Fibroblast of skin of back (primary cell): ENCODE results near the gene TM4SF5. TPM values are rescaled to one million over a fixed set of nuclear protein-coding genes. Genes with fewer than 3 reads are reported as not detected.

ENCODE experiments used
- DNase-seq: peaks from one replicate; pipeline ENCODE4 v3.0.0-alpha.2; 2013
- polyA plus RNA-seq, 2 experiments: library from polyadenylated mRNA; unstranded; fragments of 120-200 nt; gene quantifications; one replicate each; pipeline ENCODE4 v1.2.1, GENCODE V29; 2013; ENCODE audit not compliant: insufficient read length in 2 of 2

Gene TM4SF5, protein sequence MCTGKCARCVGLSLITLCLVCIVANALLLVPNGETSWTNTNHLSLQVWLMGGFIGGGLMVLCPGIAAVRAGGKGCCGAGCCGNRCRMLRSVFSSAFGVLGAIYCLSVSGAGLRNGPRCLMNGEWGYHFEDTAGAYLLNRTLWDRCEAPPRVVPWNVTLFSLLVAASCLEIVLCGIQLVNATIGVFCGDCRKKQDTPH
- polyA plus RNA-seq (2013, experiment 1 of 2; ENCODE audit: insufficient read length): not detected
- polyA plus RNA-seq (2013, experiment 2 of 2; ENCODE audit: insufficient read length): not detected

DNA sequence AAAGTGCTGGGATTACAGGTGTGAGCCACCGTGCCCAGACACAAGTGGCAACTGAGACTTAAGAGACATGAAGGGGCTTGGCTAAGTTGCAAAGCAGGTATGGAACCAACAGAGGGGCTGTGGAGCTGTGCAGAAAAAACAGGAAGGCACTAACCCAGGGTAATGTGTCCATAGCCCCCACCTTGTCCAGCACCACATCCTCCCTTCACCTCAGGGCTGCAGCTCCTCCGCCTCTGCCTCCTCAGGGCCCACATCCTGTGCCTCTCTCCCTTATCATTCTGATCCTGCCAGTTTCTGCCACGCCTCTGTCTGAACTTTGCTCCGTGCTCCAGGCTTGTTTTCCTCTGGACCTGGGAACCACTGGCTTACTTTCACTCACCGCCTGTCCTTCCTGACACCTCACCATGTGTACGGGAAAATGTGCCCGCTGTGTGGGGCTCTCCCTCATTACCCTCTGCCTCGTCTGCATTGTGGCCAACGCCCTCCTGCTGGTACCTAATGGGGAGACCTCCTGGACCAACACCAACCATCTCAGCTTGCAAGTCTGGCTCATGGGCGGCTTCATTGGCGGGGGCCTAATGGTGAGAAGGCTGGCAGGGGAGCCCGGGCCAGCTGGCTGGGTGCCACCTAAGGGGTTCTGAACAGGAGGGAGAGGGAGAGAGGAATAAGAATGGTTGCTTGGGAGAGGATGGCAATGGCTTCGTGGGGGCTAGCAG is at the start of gene TM4SF5:
Gene TM4SF5 (plus strand): TSS at position 368 of the 716 bp plus-strand sequence. CDS start 37 bp downstream, at position 405.
- DNase-seq: no peak

DNA sequence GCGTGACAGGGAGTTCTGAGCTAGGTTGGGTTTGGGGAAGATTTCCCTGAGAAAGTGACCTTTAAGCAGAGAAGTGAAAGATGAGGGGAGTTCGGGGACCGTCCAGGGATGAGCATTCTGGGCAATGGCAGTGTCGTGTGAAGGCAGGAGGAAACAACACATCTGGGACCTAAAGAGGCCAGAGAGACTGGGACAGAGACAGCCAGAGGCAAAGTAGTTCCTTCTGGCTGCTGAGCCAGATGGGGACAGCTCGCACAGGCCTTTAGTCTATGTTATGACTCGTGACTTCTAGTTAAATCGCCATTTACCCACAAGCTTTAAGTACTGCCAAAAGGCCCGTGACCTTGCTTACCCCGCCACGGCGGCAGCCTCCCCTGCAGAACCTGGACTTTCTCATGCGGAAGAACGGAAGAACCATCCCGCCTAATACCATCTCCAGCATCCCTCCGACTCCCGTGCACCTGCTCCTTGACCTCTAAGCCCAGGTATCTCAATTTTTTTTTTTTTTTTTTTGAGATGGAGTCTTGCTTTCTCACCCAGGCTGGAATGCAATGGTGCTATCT is 48.9 kb upstream of the TM4SF5 start:
- DNase-seq: no peak

DNA sequence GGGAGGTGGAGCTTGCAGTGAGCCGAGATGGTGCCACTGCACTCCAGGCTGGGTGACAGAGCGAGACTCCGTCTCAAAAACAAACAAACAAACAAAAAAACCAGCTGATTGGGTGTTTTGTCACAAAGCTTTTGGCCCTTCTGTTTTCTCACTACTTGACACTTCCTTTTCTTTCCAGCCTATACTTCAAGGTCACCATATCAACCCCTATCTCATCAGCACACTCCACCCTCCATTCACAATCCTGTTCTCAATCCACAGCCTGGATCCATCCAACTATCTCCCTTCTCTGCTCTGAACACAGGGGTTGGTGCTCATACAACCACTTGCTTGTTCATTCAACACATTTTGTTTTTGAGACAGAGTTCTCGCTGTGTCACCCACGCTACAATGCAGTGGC is 47.0 kb upstream of the TM4SF5 start:
- DNase-seq: no peak

DNA sequence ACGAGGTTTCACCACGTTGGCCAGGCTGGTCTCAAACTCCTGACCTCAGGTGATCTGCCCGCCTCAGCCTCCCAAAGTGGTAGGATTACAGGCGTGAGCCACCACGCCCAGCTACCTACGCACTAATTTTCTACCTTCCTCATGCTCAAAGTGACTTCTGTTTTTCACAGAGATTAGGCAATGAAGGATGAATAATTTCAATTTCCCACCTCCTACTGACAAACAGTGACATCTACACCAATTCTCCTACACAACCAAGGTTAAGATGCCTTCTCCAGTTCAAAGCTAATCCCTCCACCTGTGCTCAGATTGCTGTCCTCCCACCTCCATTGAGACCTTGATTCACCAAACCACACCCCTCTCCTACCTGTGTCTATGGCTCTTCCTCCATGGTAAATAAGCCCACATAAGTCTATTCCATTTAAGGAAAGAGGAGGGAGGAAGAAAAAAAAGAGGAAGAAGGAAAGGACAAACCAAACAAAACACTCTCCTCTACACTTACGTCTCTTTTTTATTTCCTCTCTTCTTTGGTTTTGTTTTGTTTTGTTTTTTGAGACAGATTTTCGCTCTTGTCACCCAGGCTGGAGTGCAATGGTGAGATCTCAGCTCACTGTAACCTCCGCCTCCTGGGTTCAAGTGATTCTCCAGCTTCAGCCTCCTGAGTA is 45.9 kb upstream of the TM4SF5 start:
- DNase-seq: no peak

DNA sequence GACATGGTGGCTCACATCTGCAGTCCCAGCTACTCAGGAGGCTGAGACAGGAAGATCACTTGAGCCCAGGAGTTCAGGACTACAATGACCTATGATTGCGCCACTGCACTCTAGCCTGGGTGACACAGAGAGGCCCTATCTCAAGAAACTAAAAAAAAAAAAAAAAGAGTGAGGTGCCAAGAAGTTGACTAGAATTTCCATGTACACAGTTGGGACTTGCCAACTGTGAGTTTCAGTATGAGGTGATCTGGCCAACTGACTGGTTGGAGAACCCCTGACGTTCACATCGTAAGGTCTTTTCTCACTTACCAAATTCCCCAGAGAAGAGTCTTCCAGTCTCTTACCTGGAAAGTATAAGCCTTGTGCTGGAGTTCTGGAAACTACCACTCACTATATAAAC is 43.6 kb upstream of the TM4SF5 start:
- DNase-seq: no peak

DNA sequence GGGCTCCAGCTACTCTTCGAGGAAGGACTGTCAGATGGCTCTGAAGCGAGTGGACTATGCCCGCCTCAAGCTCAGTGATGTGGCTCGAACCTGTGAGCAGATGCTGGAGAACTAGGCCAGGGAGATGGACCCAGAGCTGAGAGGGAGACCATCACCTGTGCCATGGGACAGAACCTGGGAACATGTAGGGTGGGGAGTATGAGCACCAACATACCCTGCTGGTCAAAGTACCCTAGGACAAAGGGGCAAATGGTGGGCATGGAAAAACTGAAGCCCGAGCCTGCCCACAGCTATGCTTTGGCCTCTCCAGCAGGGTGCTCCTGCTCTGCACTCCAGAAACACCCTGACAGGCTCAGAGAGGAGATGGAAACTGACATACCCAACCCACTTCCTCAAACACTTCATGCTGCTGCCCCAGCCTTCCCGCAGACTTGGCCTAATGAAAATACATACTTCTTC is 38.6 kb upstream of the TM4SF5 start:
- no peak for DNase-seq

DNA sequence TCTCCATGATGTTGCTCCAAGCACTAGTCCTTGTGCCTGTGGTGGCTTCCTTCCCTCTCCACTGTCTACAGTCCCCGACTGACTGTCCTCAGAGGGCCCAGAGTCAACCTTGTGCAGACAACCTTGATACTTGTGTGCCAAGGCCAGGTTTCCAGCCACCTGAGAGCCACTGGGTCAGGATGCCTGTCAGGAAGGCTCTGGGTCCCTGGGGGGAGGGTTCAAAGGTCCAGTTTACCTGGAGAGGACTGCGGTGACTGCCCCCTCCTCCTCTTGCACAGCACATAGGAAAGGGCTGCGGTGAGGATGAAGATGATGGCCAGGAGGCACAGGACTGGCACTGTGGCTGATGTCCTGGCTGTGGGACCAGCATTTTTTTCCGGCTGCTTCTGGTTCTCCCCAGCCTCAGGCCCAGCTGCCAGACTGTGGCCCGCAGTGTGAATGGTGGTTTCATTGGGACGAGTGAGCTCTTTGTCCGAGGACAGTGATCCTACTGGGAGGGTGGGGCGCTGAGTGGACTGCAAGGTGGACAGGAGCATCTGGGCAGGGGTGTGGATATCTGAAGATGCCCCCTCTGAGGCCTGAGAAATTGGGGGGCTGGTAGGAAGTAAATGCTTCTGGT is 36.7 kb upstream of the TM4SF5 start:
- DNase-seq: no peak

DNA sequence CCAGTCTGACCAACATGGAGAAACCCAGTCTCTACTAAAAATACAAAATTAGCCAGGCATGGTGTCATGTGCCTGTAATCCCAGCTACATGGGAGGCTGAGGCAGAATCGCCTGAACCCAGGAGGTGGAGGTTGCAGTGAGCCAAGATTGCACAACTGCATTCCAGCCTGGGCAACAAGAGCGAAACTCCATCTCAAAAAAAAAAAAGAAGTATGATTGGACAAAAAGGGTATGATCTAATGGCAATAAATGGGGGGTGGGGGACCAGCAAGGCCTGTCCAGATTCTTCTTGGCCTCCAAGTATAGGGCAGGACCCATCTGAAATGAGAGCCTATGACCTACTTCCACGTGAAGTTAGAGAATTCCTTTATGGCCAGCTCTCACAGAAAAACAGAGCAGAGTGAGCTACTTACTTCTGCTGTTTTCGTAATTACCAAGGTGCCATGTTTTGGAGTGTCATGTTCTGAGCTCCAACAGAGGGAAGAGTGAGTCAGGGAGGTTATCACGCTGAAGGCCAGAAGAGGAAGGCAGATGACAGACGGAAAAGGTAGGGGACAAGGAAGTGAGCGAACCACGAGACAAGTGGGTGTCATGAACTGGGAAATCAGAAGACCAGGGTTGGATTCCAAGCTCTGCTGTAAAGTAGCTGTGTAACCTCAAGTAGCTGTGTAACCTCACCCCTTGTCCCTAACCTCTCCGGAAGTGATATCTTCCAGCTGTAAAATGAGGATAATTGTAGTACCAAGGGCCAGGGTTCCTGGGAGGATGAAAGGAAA is 35.6 kb upstream of the TM4SF5 start:
- DNase-seq: no peak

DNA sequence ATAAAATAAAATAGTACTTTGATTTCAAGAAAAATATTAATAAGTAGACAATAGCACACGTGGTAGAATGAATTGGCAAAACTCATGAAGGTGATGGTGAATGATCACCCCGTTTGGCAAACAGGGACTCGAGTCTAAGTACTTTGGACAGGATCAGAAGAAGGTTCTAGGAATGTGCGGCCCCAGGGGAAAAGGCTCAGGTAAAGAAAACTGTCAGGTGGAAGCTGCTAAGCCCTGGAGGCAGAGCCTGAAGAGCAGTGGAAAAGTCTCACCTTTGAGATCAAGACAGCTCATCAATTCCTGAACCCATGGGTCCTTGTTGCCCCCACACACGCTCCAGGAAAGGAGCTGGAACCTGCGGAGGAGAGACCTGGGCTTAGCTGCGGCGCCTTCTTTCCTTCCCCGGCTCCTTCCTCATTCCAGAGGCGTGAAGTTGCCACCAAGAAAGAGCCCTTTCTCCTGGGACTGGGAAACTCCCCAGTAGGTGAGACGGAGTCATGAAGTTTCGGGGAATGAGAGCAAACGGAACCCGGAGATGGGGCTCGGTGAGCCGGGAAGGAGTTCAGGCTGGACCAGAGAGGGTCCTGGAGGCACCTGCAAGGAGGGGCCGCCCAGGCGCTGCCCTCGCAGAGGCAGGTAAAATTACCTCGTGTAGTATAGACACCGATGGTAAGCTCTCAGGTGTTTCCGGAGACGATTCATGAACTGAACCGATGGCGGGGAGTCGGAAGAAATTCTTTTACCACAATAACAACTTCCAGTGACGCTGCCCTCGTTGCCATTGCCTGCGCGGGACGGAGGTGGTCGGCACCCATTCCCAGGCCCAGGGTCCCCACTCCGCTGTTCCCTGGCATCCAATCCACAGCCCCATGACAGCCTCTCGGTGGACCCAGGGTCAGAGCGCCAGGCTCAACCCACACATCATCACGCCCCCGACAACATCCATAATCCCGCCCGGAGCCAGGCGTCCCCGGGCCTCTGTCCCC is 33.3 kb upstream of the TM4SF5 start:
- no peak for DNase-seq

DNA sequence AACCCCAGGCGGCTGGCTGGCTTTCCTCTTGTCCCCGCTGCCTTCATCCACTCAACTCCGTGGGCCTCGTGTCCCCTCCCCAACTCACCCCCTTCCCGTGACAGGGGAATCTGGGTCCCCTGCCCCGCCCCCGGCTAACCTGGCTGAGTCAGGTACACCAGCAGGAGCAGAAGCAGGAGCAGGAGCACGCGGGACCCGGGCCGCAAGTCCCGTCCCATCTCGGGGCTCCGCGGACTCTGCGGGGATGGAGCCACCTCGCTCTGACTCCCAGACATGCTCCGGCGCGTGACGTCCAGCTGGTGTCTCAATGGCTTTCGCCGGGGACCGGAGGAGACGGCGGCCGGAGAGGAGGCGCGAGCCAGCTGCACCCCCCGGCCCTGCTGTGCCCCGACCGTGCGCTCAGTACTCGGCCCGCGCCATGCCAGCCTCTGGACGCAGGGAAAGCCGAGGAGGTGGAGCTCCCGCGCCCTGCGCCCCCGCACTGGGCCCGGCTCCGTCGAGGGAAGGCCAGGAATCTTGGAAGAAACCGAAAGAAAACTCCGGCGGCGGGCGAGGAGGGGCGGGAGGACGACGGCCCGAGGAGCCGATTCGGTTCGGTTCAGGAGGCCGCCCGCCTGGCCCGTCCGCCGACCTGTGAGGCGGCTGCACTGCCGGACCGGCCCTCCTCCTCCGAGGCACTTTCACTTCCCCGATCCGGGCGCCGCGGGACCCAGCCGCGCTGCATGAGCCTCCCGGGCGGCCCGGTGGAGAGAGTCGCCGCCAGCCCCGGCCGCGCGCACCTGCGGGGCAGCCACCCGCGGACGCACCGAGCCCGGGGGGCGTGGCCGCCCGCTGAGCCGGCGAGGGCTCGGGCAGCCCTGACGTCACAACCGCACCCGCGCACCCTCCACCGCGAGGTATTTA is 32.3 kb upstream of the TM4SF5 start, which contains the start of the genes CXCL16 and ZMYND15:
Gene CXCL16 (minus strand): TSS at position 807 of the 903 bp plus-strand sequence. CDS start 589 bp downstream, at position 218.
Gene ZMYND15 (plus strand): TSS at position 712 of the 903 bp plus-strand sequence. CDS start 716 bp downstream, outside the sequence.
- peak; percentile 25 for DNase-seq

DNA sequence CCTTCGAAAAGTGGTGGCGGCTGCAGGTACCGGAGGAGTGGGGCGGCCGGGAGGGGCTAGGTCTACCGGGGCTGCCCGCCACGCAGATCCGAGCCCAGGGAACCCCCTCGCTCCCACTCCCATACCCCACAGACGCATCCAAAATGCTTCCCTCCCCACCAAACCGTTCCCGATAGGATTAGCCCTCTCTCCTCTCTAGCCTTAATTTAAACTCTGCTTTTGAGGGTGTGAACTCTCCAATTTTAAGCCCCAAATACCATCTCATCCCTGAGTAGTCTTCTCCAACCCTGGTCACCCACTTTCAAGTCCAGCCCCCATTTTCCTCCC is 31.7 kb upstream of the TM4SF5 start:
- no peak for DNase-seq

DNA sequence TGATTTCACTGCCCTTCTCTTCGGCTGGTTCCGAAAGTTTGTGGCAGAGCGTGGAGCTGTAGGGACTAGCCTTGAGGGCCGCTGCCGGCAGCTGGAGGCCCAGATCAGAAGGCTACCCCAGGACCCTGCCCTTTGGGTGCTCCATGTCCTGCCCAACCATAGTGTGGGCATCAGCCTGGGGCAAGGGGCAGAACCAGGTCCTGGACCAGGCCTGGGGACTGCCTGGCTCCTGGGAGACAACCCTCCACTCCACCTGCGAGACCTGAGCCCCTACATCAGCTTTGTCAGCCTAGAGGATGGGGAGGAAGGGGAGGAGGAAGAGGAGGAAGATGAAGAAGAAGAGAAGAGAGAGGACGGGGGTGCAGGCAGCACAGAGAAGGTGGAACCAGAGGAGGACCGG is 31.1 kb upstream of the TM4SF5 start:
- DNase-seq: no peak

DNA sequence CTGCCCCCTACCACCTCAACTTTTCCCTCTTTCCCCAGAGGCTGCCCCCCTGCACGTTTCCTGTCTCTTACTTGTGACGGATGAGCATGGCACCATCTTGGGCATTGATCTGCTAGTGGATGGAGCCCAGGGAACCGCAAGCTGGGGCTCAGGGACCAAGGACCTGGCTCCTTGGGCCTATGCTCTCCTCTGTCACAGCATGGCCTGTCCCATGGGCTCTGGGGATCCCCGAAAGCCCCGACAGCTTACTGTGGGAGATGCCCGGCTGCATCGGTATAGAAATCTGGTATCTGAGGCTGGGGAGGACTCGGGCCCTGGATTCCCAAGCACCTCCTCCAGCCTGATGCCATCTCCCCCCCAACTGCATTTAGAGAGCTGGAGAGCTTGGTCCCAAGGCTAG is 30.1 kb upstream of the TM4SF5 start:
- DNase-seq: no peak

DNA sequence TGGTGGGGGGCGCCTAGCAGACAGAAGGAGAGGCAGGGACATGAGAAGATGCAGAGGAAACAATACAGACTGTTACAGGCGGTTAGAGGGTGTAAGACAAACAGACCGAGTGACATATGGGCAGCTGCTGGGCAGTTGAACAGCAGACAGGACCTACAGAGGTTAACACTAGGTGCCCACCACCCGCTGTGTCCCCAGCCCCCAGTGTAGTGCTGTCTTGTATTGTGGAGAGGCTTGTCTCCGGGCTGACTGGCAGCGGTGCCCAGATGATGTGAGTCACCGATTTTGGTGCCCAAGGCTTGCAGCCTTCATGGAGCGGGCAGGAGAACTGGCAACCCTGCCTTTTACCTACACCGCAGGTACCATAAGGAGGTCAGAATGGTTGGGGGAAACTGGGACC is 29.6 kb upstream of the TM4SF5 start:
- DNase-seq: no peak

DNA sequence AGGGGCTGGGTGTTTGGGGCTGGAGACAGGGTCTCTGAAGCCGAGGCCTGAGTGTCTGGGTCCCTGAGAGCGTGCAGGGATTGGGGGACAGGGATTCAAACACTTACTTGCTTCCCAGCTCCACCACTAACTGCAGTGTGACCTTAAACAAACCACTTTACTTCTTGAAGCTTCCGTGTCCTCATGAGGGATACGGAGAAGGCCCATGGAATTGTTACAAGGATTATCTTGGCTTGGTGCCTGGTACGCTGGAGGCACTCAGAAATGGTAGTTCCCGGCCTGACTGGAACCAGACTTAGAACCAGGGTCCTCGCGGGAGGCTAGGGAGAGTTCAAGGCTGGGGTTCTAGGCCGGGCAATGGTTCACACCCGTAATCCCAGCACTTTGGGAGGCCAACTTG is 29.1 kb upstream of the TM4SF5 start:
- DNase-seq: no peak

DNA sequence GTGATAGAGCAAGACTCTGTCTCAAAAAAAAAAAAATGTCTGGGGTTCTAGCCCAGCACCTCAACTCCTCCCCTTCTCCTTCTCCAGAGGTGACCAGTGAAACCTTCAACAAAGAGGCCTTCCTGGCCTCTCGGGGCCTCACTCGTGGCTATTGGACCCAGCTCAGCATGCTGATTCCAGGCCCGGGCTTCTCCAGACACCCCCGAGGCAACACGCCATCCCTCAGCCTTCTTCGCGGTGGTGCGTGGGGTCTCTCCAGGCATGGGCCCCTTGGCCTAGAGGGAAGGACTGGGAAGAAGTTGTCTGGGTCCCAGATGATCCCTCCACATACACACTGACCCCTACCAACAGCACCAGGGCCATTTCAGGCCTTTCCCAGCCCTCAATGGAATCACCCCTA is 28.5 kb upstream of the TM4SF5 start:
- DNase-seq: no peak

DNA sequence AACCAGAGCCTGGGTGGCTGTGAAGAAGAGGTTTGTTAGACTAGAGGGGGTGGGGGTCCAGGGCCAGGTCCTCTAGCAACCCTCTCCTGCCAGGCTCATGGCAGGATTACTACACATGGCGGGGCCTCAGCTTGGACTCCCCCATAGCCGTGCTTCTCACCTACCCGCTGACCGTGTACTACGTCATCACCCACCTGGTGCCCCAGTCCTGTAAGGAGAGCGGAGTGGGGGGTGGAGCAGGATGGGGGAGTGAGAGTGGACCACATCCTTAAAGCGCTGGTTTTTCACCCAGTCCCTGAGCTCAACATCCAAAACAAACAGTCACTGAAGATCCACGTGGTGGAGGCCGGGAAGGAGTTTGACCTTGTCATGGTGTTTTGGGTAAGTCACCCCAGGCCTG is 27.8 kb upstream of the TM4SF5 start:
- DNase-seq: no peak

DNA sequence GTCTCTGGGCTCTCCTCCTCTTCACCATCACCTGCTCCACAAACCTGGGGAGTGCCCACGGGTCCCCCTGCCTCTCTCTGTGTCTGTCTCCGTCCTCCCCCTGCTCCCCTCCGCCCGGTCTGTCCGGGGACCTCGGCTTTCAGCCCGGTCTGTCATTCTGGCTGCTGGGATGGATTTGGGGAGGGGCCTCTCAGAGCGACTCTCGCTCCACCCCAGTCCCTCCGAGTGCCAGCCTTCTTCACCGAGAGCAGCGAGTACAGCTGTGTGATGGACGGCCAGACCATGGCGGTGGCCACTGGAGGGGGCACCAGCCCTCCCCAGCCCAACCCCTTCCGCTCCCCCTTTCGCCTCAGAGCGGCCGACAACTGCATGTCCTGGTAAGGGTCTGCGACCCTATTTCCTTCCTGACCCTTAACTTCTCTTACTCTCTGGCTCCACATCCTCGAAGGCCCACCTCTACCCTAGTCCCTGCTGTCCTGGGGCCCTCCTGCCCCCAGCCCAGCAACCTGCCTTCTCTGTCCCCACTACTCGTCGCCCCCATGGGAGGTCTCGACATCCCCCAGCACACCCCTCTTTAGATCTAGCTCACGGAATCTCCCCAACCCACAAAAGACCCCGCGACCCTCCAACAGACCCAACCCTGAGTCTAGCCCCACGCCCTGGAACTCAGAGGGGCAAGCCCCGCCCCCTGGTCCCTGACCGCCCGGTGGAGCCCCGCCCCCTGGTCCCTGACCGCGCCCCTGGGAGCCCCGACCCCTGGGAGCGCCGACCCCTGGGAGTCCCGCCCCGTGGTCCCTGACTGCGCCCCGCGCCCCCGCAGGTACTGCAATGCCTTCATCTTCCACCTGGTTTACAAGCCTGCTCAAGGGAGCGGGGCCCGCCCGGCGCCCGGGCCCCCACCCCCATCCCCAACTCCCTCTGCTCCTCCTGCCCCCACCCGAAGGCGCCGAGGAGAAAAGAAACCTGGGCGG is 26.4 kb upstream of the TM4SF5 start:
- no peak for DNase-seq
